Progenitor cell of endocrine pancreas (in vitro differentiated cells): ENCODE data around the gene BZW1. TPM values are rescaled to one million over a fixed set of nuclear protein-coding genes. Genes with fewer than 3 reads are reported as not detected.

Experiments
- DNase-seq: peaks from one replicate; pipeline ENCODE4 v3.0.0; 2021; ENCODE audit warnings: low spot score; ENCODE audit not compliant: unreplicated experiment
- H3K27ac Mint-ChIP-seq: 2 replicates; pipeline ENCODE4 v1.8.0; 2021; ENCODE audit warnings: mild to moderate bottlenecking, moderate library complexity, mixed read lengths
- H3K27me3 Mint-ChIP-seq: 2 replicates; pipeline ENCODE4 v1.8.0; 2021; ENCODE audit warnings: mixed read lengths
- H3K36me3 Mint-ChIP-seq: 2 replicates; pipeline ENCODE4 v1.8.0; 2022; ENCODE audit warnings: mixed read lengths; ENCODE audit not compliant: insufficient read depth
- H3K4me1 Mint-ChIP-seq: 2 replicates; pipeline ENCODE4 v1.8.0; 2021; ENCODE audit warnings: low read depth, mixed read lengths
- H3K4me3 Mint-ChIP-seq: 2 replicates; pipeline ENCODE4 v1.8.0; 2021; ENCODE audit warnings: low read depth, mild to moderate bottlenecking, moderate library complexity, mixed read lengths
- H3K9me3 Mint-ChIP-seq: 2 replicates; pipeline ENCODE4 v1.8.0; 2021; ENCODE audit warnings: low read depth, mixed read lengths
- total RNA-seq: library from RNA; stranded (reverse); gene quantifications from 2 replicates; pipeline ENCODE4 v1.2.1, GENCODE V29; 2021
- TF ChIP-seq, protein P1 (sequence below): fragments of 200-600 bp; sonication (generic); IDR thresholded peaks from one replicate; pipeline ENCODE4 v1.5.0; 2021; ENCODE audit warnings: antibody characterized with exemption, mild to moderate bottlenecking; ENCODE audit not compliant: unreplicated experiment

BZW1 gene
- total RNA-seq, 1 donor from 2014 or later = 246 TPM

DNA sequence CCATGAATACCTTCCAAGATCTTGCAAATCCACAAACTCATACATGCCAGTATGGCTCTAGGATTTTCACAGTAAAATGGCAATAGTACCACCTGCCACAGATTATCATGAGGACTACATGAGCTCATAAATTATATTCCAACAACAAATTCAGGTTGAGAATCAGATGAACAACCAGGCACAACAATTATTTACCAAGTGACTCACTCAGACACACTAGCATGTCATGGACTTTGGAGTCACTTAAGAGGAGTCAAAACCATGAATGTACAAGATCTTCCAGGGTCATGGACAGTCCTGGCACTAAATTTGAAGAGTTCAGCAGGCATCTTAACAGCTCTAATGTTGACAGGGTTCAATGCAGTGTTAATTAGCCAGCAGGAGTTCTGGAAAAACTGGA is 34.4 kb upstream of the BZW1 start:
- no peak overlapping the region for H3K4me3 Mint-ChIP-seq
- no peak for DNase-seq
- TF ChIP-seq, protein P1, sequence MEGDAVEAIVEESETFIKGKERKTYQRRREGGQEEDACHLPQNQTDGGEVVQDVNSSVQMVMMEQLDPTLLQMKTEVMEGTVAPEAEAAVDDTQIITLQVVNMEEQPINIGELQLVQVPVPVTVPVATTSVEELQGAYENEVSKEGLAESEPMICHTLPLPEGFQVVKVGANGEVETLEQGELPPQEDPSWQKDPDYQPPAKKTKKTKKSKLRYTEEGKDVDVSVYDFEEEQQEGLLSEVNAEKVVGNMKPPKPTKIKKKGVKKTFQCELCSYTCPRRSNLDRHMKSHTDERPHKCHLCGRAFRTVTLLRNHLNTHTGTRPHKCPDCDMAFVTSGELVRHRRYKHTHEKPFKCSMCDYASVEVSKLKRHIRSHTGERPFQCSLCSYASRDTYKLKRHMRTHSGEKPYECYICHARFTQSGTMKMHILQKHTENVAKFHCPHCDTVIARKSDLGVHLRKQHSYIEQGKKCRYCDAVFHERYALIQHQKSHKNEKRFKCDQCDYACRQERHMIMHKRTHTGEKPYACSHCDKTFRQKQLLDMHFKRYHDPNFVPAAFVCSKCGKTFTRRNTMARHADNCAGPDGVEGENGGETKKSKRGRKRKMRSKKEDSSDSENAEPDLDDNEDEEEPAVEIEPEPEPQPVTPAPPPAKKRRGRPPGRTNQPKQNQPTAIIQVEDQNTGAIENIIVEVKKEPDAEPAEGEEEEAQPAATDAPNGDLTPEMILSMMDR = no peak
- no peaks in the 10 kb centered on the region for H3K36me3 Mint-ChIP-seq
- peaks cover 10% of the 10 kb centered on the region for H3K4me1 Mint-ChIP-seq
- H3K27me3 Mint-ChIP-seq = peaks cover 3% of the 10 kb centered on the region
- peaks cover 10% of the 10 kb centered on the region for H3K9me3 Mint-ChIP-seq
- H3K27ac Mint-ChIP-seq = no peak overlapping the region

DNA sequence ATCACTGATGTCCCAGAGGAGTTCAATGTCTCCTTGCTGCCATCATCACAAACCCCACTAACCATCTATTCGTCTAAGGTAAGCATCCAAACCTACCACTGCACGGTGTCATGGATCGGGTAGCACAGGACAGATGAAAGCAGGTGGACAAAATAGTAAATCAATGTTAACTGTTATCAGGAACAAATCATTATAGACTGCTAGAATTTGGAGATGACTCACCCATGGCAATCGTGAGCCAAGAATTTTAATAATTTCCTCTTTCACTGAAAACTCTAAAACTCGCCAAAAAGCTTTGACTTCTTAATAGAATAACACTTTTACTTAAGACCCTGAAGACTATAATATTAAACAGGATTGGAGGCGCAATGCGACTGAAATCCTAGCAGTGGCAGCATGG is 33.7 kb upstream of the BZW1 start:
- Mint-ChIP-seq H3K27ac (no peak overlapping the region), H3K27me3 (peaks cover 3% of the 10 kb centered on the region), H3K4me1 (peaks cover 10% of the 10 kb centered on the region), H3K36me3 (no peaks in the 10 kb centered on the region), H3K9me3 (peaks cover 3% of the 10 kb centered on the region), H3K4me3 (no peak overlapping the region)
- DNase-seq = no peak
- TF ChIP-seq, protein P1 = no peak

DNA sequence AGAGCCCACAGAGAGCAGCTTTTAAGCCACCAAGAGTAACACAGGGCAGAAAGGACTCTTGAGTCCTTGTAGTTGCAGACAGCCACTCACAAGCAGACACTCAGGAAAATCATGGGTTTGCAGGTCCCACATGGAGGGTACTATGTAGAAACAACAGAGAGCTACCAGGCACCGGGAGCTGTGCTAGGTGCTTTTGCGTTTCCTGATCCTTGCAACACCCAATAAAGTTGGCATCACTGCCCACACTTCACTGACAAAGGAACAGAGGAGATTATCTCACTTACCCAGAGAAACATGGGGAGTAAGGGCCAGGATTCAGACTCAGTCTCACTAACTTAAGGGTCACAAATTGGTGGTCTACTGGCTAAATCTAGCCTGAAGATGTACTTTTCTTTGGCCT is 32.5 kb upstream of the BZW1 start:
- no peak for DNase-seq
- Mint-ChIP-seq H3K27me3 (peaks cover 3% of the 10 kb centered on the region), H3K27ac (no peak overlapping the region), H3K36me3 (no peaks in the 10 kb centered on the region), H3K4me1 (peaks cover 10% of the 10 kb centered on the region), H3K9me3 (no peaks in the 10 kb centered on the region), H3K4me3 (no peak overlapping the region)
- TF ChIP-seq, protein P1 = no peak

DNA sequence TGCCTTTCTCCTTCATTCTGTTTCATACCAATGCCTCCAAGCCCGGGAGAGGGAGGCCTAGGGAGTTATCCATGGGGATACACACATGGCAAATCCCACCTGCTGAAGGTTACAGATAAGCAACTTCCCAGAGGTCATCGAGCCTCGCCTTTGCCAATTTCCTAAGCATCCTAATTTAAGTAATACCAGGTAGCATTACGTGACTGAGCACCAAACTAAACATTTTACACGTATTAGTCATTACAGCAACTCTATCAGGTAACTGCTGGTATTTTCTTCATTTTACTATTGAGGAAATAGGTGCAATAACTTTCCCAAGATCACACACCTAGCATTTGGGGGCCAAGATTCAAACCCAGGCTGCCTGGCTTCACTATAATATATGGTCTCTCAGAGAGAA is 30.1 kb upstream of the BZW1 start:
- H3K9me3 Mint-ChIP-seq = no peaks in the 10 kb centered on the region
- peaks cover 5% of the 10 kb centered on the region for H3K4me1 Mint-ChIP-seq
- TF ChIP-seq, protein P1 = no peak
- no peak overlapping the region for H3K4me3 Mint-ChIP-seq
- DNase-seq = no peak
- H3K27me3 Mint-ChIP-seq = peaks cover 3% of the 10 kb centered on the region
- no peak overlapping the region for H3K27ac Mint-ChIP-seq
- H3K36me3 Mint-ChIP-seq = no peaks in the 10 kb centered on the region

DNA sequence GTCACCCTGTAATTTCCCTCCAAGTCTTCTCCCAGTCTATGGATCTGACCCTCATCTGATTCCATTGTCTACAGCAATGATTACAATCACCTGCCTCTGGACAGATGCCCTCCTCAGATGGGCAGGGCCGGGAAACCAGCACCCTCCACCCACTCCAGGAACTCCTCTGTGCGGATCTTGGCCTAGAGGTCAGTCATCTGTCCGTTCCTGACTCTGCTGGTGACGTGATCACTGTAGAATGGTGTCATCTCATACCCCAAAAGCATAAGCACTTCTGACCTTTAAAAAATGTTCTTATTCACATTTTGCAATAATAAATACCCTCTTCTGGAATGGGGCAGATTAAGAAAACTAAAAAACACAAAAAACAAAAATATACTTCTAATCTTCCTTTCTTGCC is 29.5 kb upstream of the BZW1 start:
- no peak overlapping the region for H3K27ac Mint-ChIP-seq

More for the DNA sequence above, 29.5 kb upstream of the BZW1 start:
- DNase-seq = no peak
- TF ChIP-seq, protein P1 = no peak
- no peaks in the 10 kb centered on the region for H3K36me3 Mint-ChIP-seq
- H3K27me3 Mint-ChIP-seq = peaks cover 3% of the 10 kb centered on the region
- H3K4me1 Mint-ChIP-seq = peaks cover 5% of the 10 kb centered on the region
- H3K4me3 Mint-ChIP-seq = no peak overlapping the region
- no peaks in the 10 kb centered on the region for H3K9me3 Mint-ChIP-seq
